Measurements from ENCODE around the gene TMTC2.

TMTC2 gene

DNA sequence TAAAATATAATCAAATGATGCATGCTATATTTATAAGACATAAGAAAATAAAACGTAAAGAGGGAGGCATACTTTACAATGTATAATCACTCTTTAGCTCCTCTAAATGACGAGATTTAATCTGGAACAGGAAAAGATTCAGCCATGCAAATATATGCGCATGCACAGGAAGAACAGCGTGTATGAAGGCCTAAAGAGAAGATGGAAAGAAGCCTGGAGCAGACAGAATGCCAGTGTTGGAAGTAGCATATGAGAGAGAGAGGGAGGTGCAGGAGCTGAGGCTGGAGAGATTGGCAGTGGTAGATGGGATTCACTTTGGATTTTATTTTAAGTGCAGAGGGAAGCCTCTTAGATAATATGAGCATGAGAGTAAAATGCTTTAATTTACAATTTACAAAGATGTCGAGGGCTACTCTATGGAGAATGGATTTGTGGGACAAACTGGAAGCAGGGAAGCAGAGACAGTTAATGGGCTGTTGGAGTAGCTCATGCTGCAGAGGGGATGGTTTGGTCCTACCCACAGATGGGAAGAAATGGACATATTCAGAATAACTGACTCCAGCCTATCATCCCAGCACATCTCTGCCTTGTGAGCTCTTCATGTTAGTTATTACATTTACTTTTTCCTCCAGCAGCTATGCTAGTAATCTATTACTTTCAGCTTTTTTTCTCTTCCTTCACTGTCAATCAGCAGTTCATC, 411.1 kb downstream of the TMTC2 start:
- Histone ChIP-seq H3K4me3 (replicated peaks; ENCODE audit: low read depth, low read length) (no peak overlapping the region), H3K27me3 (replicated peaks; ENCODE audit: control insufficient read depth, insufficient read depth, low read length) (no peaks in the 10 kb centered on the region), H3K36me3 (ENCODE audit: control insufficient read depth, insufficient read depth, low read length) (no peaks in the 10 kb centered on the region)
- DNase-seq (ENCODE audit: extremely low read depth, insufficient read length): no peak
- TF ChIP-seq, protein P1, sequence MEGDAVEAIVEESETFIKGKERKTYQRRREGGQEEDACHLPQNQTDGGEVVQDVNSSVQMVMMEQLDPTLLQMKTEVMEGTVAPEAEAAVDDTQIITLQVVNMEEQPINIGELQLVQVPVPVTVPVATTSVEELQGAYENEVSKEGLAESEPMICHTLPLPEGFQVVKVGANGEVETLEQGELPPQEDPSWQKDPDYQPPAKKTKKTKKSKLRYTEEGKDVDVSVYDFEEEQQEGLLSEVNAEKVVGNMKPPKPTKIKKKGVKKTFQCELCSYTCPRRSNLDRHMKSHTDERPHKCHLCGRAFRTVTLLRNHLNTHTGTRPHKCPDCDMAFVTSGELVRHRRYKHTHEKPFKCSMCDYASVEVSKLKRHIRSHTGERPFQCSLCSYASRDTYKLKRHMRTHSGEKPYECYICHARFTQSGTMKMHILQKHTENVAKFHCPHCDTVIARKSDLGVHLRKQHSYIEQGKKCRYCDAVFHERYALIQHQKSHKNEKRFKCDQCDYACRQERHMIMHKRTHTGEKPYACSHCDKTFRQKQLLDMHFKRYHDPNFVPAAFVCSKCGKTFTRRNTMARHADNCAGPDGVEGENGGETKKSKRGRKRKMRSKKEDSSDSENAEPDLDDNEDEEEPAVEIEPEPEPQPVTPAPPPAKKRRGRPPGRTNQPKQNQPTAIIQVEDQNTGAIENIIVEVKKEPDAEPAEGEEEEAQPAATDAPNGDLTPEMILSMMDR (IDR thresholded peaks at IDR 0.05; ENCODE audit: insufficient read depth, low read length, poor library complexity, severe bottlenecking): no peak

DNA sequence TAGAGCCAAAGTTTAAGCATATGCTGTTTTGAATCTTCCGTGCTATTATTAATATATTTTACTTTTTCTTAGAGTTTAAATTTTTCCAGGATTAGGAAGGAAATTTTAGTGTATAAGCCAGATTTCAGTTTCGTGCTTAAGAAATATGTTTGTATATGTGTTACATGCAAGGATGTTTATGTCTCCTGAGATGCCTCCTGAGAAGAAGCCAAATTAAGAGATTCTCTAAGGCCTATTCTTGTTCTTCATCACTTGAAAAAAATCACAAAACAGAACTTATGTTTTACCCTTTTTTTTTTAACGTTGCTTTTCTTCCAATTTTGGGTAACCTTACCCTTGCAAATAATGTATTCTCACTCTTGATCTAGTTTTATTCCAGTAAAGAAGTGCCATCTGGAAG, 412.7 kb downstream of the TMTC2 start:
- H3K27me3 ChIP-seq (replicated peaks; ENCODE audit: control insufficient read depth, insufficient read depth, low read length): no peaks in the 10 kb centered on the region
- DNase-seq (ENCODE audit: extremely low read depth, insufficient read length): no peak
- no peak overlapping the region for H3K4me3 ChIP-seq (replicated peaks; ENCODE audit: low read depth, low read length)
- TF ChIP-seq, protein P1 (IDR thresholded peaks at IDR 0.05; ENCODE audit: insufficient read depth, low read length, poor library complexity, severe bottlenecking): no peak
- H3K36me3 ChIP-seq (ENCODE audit: control insufficient read depth, insufficient read depth, low read length): no peaks in the 10 kb centered on the region

DNA sequence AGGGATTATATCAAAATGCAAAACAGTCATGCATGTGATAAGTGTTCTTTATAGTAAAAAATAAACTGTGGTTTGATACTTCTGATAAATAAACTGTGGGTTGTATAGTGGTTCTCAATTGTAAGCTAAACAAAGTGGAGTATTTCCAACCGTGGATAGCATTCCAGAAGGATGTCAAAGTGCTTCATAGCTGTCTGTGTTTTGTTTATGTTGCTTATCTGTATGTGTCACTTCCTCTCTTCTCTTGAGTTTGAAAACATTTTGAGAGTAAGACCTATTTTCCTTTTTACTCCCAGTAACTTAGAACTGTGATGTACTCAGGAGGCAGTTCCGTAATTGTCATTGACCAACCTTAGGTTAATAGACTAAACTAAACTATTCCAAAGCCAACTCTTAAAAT, 415.8 kb downstream of the TMTC2 start:
- no peak overlapping the region for H3K4me3 ChIP-seq (replicated peaks; ENCODE audit: low read depth, low read length)
- DNase-seq (ENCODE audit: extremely low read depth, insufficient read length): no peak
- no peaks in the 10 kb centered on the region for H3K27me3 ChIP-seq (replicated peaks; ENCODE audit: control insufficient read depth, insufficient read depth, low read length)
- TF ChIP-seq, protein P1 (IDR thresholded peaks at IDR 0.05; ENCODE audit: insufficient read depth, low read length, poor library complexity, severe bottlenecking): no peak
- H3K36me3 ChIP-seq (ENCODE audit: control insufficient read depth, insufficient read depth, low read length): no peaks in the 10 kb centered on the region

DNA sequence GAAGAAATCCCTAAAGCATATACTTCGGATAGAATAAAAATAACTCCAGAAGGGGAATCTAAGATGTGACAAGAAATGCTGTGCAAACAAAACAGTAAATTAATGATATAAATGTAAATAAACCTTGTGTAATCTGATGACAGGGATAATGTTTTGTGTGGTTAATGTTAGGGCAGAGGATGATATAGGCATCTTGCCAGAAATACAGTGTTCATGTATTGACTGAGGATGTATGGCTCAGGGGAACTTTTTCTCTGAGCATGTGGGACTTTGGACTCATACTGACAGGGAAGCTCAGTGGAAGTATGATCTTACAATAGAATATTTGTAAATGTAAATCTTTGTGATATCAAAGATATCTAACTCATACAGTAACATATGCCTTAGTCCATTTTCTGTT, 420.2 kb downstream of the TMTC2 start:
- TF ChIP-seq, protein P1 (IDR thresholded peaks at IDR 0.05; ENCODE audit: insufficient read depth, low read length, poor library complexity, severe bottlenecking): no peak
- H3K4me3 ChIP-seq (replicated peaks; ENCODE audit: low read depth, low read length): no peak overlapping the region
- H3K27me3 ChIP-seq (replicated peaks; ENCODE audit: control insufficient read depth, insufficient read depth, low read length): no peaks in the 10 kb centered on the region
- DNase-seq (ENCODE audit: extremely low read depth, insufficient read length): no peak
- no peaks in the 10 kb centered on the region for H3K36me3 ChIP-seq (ENCODE audit: control insufficient read depth, insufficient read depth, low read length)

DNA sequence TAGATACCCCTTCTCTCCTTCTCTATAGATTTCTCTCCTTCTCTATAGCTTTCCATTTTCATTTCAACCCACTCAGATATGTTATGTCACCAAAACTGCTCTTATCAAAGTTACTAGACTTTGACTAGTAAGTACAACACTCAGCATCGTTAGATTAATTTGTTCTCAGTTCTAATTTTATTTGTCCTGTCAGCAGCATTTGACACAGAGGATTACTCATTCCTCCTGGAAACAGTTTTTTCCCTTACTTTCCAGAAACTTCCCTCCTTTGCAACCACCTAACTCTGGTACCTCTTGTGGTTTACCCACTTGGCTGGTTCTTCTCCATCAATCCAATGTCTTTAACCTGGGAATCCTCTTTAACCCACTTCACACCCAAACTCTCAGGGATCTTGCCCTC, 423.7 kb downstream of the TMTC2 start:
- DNase-seq (ENCODE audit: extremely low read depth, insufficient read length): no peak
- Histone ChIP-seq H3K27me3 (replicated peaks; ENCODE audit: control insufficient read depth, insufficient read depth, low read length) (no peaks in the 10 kb centered on the region), H3K4me3 (replicated peaks; ENCODE audit: low read depth, low read length) (no peak overlapping the region), H3K36me3 (ENCODE audit: control insufficient read depth, insufficient read depth, low read length) (no peaks in the 10 kb centered on the region)
- TF ChIP-seq, protein P1 (IDR thresholded peaks at IDR 0.05; ENCODE audit: insufficient read depth, low read length, poor library complexity, severe bottlenecking): no peak

DNA sequence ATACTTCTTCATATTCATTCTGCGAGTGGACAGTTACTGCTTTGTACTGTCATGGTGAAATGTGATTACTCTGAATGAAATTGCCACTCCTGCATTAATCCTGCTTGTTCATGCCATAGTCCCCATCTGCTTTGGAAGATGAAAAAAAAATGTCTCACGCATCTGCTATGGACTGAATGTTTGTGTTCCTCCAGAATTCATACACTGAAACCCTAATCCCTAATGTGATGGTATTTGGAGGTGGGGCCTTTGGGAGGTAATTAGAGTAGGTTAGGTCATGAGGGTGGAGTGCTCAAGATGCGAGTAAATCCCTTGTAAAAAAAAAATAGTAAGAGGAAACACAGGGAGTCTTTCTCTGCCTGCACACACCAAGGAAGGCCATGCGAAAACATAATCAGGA, 427.2 kb downstream of the TMTC2 start:
- TF ChIP-seq, protein P1 (IDR thresholded peaks at IDR 0.05; ENCODE audit: insufficient read depth, low read length, poor library complexity, severe bottlenecking): no peak
- no peak overlapping the region for H3K4me3 ChIP-seq (replicated peaks; ENCODE audit: low read depth, low read length)

More for the DNA sequence above, 427.2 kb downstream of the TMTC2 start:
- H3K27me3 ChIP-seq (replicated peaks; ENCODE audit: control insufficient read depth, insufficient read depth, low read length): no peaks in the 10 kb centered on the region
- no peak for DNase-seq (ENCODE audit: extremely low read depth, insufficient read length)
- H3K36me3 ChIP-seq (ENCODE audit: control insufficient read depth, insufficient read depth, low read length): no peaks in the 10 kb centered on the region

All from GM06990 (cell line).